Urinary bladder (tissue), 4 donors: ENCODE measurements around the gene GLB1L. TPM values are rescaled to one million over a fixed set of nuclear protein-coding genes. Genes with fewer than 3 reads are reported as not detected.
"Not testable (repeated sequence)": the region's sequence is repeated elsewhere in the genome, so short reads cannot be mapped to it uniquely, and the experiment has no call there.

Experiments
- DNase-seq: peaks from one replicate; pipeline ENCODE4 v3.0.0-alpha.2; 2015; ENCODE audit errors: extremely low spot score
- H3K27ac ChIP-seq: one replicate; pipeline ENCODE4 v1.5.1; 2013; ENCODE audit warnings: low read depth, mild to moderate bottlenecking, moderate library complexity
- H3K36me3 ChIP-seq: one replicate; pipeline ENCODE4 v1.6.1; 2013; ENCODE audit warnings: mild to moderate bottlenecking, moderate library complexity; ENCODE audit not compliant: insufficient read depth
- H3K4me1 ChIP-seq: one replicate; pipeline ENCODE4 v1.6.1; 2013; ENCODE audit warnings: mild to moderate bottlenecking, moderate library complexity; ENCODE audit not compliant: insufficient read depth
- H3K4me3 ChIP-seq: one replicate; pipeline ENCODE4 v1.5.1; 2013; ENCODE audit warnings: low read depth, low read length
- WGBS: extraction: QIAGEN DNeasy Blood & Tissue Kit; methylation state at CpG from one replicate; pipeline ENCODE4 v1.1.7; 2013; 5-methylcytosine and 5-hydroxymethylcytosine counted together
- polyA plus RNA-seq: library from polyadenylated mRNA; stranded (reverse); fragments of 200-250 nt; gene quantifications from one replicate; pipeline ENCODE4 v1.2.3, GENCODE V29; 2013
- total RNA-seq: library from RNA; depleted of rRNA; stranded (reverse); fragments of >200 nt; gene quantifications from one replicate; pipeline ENCODE4 v1.2.3, GENCODE V29; 2014
- donor health status: healthy with polysubstance abuse.
- donor health status: healthy.

GLB1L gene
- total and polyA plus RNA-seq, 2 donors: 6.5 to 12.0 TPM

- Histone ChIP-seq H3K4me3 (no peak overlapping the region), H3K27ac (no peak overlapping the region), H3K36me3 (no peaks in the 10 kb centered on the region), H3K4me1 (no peaks in the 10 kb centered on the region)
- no peak for DNase-seq
- WGBS: 29% methylated on average over 6 of the region's 6 CpGs
Observed at GRCh38 chr2:219274361-219274921, 29.2 kb upstream of the GLB1L start.

- no peak overlapping the region for H3K4me3 ChIP-seq
- WGBS: 69% methylated on average over 3 of the region's 3 CpGs
- no peaks in the 10 kb centered on the region for H3K36me3 ChIP-seq
- H3K27ac ChIP-seq: no peak overlapping the region
- H3K4me1 ChIP-seq: no peaks in the 10 kb centered on the region
- DNase-seq: no peak
Observed at GRCh38 chr2:219273937-219274336, 28.7 kb upstream of the GLB1L start.

GRCh38 chr2:219272995-219273394 is 27.8 kb upstream of the GLB1L start:
- no peak overlapping the region for H3K27ac ChIP-seq
- no peaks in the 10 kb centered on the region for H3K4me1 ChIP-seq
- no peaks in the 10 kb centered on the region for H3K36me3 ChIP-seq
- DNase-seq: no peak
- no peak overlapping the region for H3K4me3 ChIP-seq
- 72% methylated on average over 2 of the region's 2 CpGs for WGBS

- H3K36me3 ChIP-seq: no peaks in the 10 kb centered on the region
- H3K4me1 ChIP-seq: no peaks in the 10 kb centered on the region
- no peak overlapping the region for H3K4me3 ChIP-seq
- no peak for DNase-seq
- H3K27ac ChIP-seq: no peak overlapping the region
- WGBS: 82% methylated on average over 4 of the region's 4 CpGs
Observed at GRCh38 chr2:219272356-219272755, 27.1 kb upstream of the GLB1L start.

- no peaks in the 10 kb centered on the region for H3K4me1 ChIP-seq
- H3K4me3 ChIP-seq: no peak overlapping the region
- DNase-seq: no peak
- 82% methylated on average over 2 of the region's 2 CpGs for WGBS
- no peaks in the 10 kb centered on the region for H3K36me3 ChIP-seq
- H3K27ac ChIP-seq: no peak overlapping the region
Observed at GRCh38 chr2:219271021-219271420, 25.8 kb upstream of the GLB1L start.

- WGBS: 84% methylated on average over 5 of the region's 5 CpGs
- H3K27ac ChIP-seq: no peak overlapping the region
- H3K4me3 ChIP-seq: no peak overlapping the region
- no peaks in the 10 kb centered on the region for H3K36me3 ChIP-seq
- H3K4me1 ChIP-seq: no peaks in the 10 kb centered on the region
- DNase-seq: no peak
Observed at GRCh38 chr2:219270055-219270372, 24.8 kb upstream of the GLB1L start.

- WGBS: 53% methylated on average over 8 of the region's 8 CpGs
- no peaks in the 10 kb centered on the region for H3K4me1 ChIP-seq
- no peak overlapping the region for H3K4me3 ChIP-seq
- H3K27ac ChIP-seq: no peak overlapping the region
- no peaks in the 10 kb centered on the region for H3K36me3 ChIP-seq
- DNase-seq: no peak
Observed at GRCh38 chr2:219269362-219270054, 24.3 kb upstream of the GLB1L start.

GRCh38 chr2:219268294-219268693 is 23.1 kb upstream of the GLB1L start:
- no peak for DNase-seq
- H3K4me1 ChIP-seq: no peaks in the 10 kb centered on the region
- WGBS: 85% methylated on average over 2 of the region's 2 CpGs
- H3K36me3 ChIP-seq: no peaks in the 10 kb centered on the region
- H3K27ac ChIP-seq: no peak overlapping the region
- no peak overlapping the region for H3K4me3 ChIP-seq

GRCh38 chr2:219266886-219267285 is 21.6 kb upstream of the GLB1L start:
- WGBS: 89% methylated on average over 1 of the region's 1 CpG
- H3K4me1 ChIP-seq: no peaks in the 10 kb centered on the region

GRCh38 chr2:219266232-219266631 is 21.0 kb upstream of the GLB1L start:
- DNase-seq: no peak
- WGBS: 60% methylated on average over 5 of the region's 5 CpGs
- no peaks in the 10 kb centered on the region for H3K36me3 ChIP-seq

More at GRCh38 chr2:219266886-219267285, 21.6 kb upstream of the GLB1L start:
- no peak overlapping the region for H3K4me3 ChIP-seq
- no peak for DNase-seq
- no peak overlapping the region for H3K27ac ChIP-seq
- no peaks in the 10 kb centered on the region for H3K36me3 ChIP-seq

GRCh38 chr2:219261024-219261855 is 16.0 kb upstream of the GLB1L start:
- Histone ChIP-seq H3K36me3 (no peaks in the 10 kb centered on the region), H3K4me1 (no peaks in the 10 kb centered on the region), H3K27ac (no peak overlapping the region), H3K4me3 (no peak overlapping the region)
- DNase-seq: no peak
- 67% methylated on average over 5 of the region's 5 CpGs for WGBS

More at GRCh38 chr2:219266232-219266631, 21.0 kb upstream of the GLB1L start:
- Histone ChIP-seq H3K27ac (no peak overlapping the region), H3K4me1 (no peaks in the 10 kb centered on the region), H3K4me3 (no peak overlapping the region)

GRCh38 chr2:219258942-219259341 is 13.7 kb upstream of the GLB1L start:
- H3K4me1 ChIP-seq, H3K36me3 ChIP-seq, DNase-seq, H3K27ac ChIP-seq, H3K4me3 ChIP-seq: not testable (repeated sequence)
- WGBS: 82% methylated on average over 10 of the region's 10 CpGs

- WGBS: 23% methylated on average over 12 of the region's 12 CpGs
- Histone ChIP-seq H3K4me1 (no peaks in the 10 kb centered on the region), H3K27ac (no peak overlapping the region), H3K36me3 (no peaks in the 10 kb centered on the region), H3K4me3 (peak overlapping the region; percentile 59)
- no peak for DNase-seq
Observed at GRCh38 chr2:219254590-219255201, 9.5 kb upstream of the GLB1L start.
